Astrocyte (in vitro differentiated cells and primary cell): ENCODE measurements around the gene NYNRIN. TPM values are rescaled to one million over a fixed set of nuclear protein-coding genes. Genes with fewer than 3 reads are reported as not detected.

Source experiments
- DNase-seq: peaks from one replicate; pipeline ENCODE4 v3.0.0-alpha.2; 2010; ENCODE audit warnings: low read depth
- FAIRE-seq: peaks from 2 replicates; lab custom pipeline; 2011; peaks lifted over from hg19 to GRCh38; lab: Jason Lieb, UNC
- H2AFZ ChIP-seq: 2 replicates; pipeline ENCODE4 v1.6.0; 2012; ENCODE audit warnings: low read depth, low read length, inconsistent platforms
- H3K27ac ChIP-seq: 2 replicates; pipeline ENCODE4 v1.5.1; 2011; ENCODE audit warnings: low read depth, low read length, inconsistent platforms
- H3K27me3 ChIP-seq: 2 replicates; pipeline ENCODE4 v1.6.0; 2011; ENCODE audit warnings: low read length, inconsistent platforms; ENCODE audit not compliant: insufficient read depth
- H3K36me3 ChIP-seq: 2 replicates; pipeline ENCODE4 v1.5.1; 2011; ENCODE audit warnings: low read length, inconsistent platforms; ENCODE audit not compliant: insufficient read depth
- H3K4me1 ChIP-seq: 2 replicates; pipeline ENCODE4 v1.5.1; 2011; ENCODE audit warnings: low read length, inconsistent platforms; ENCODE audit not compliant: insufficient read depth
- H3K4me2 ChIP-seq: 2 replicates; pipeline ENCODE4 v1.6.0; 2012; ENCODE audit warnings: low read length, inconsistent platforms
- H3K4me3 ChIP-seq: 2 replicates; pipeline ENCODE4 v1.5.1; 2011; ENCODE audit warnings: low read depth, mild to moderate bottlenecking, low read length, inconsistent platforms; ENCODE audit not compliant: insufficient read depth
- H3K79me2 ChIP-seq: 2 replicates; pipeline ENCODE4 v1.6.0; 2012; ENCODE audit warnings: mild to moderate bottlenecking, low read length, inconsistent platforms; ENCODE audit not compliant: insufficient read depth
- H3K9ac ChIP-seq: 2 replicates; pipeline ENCODE4 v1.6.0; 2012; ENCODE audit warnings: mild to moderate bottlenecking, low read length, inconsistent platforms
- H3K9me3 ChIP-seq: 2 replicates; pipeline ENCODE4 v1.5.1; 2012; ENCODE audit warnings: low read depth, mild to moderate bottlenecking, low read length, inconsistent platforms; ENCODE audit not compliant: insufficient read depth
- H4K20me1 ChIP-seq: 2 replicates; pipeline ENCODE4 v1.6.0; 2012; ENCODE audit warnings: low read length, inconsistent platforms; ENCODE audit not compliant: insufficient read depth
- H3K27ac Mint-ChIP-seq: one replicate; pipeline ENCODE4 v1.8.0; 2021; ENCODE audit warnings: mild to moderate bottlenecking, mixed read lengths; ENCODE audit not compliant: unreplicated experiment
- H3K27me3 Mint-ChIP-seq: one replicate; pipeline ENCODE4 v1.8.0; 2021; ENCODE audit warnings: low read depth, mixed read lengths; ENCODE audit not compliant: unreplicated experiment
- H3K36me3 Mint-ChIP-seq: one replicate; pipeline ENCODE4 v1.8.0; 2021; ENCODE audit warnings: low read depth, mixed read lengths; ENCODE audit not compliant: unreplicated experiment
- H3K4me1 Mint-ChIP-seq: one replicate; pipeline ENCODE4 v1.8.0; 2021; ENCODE audit warnings: low read depth, mixed read lengths; ENCODE audit not compliant: unreplicated experiment
- H3K4me3 Mint-ChIP-seq: one replicate; pipeline ENCODE4 v1.8.0; 2021; ENCODE audit warnings: mild to moderate bottlenecking, moderate library complexity, mixed read lengths; ENCODE audit not compliant: unreplicated experiment
- H3K9me3 Mint-ChIP-seq: one replicate; pipeline ENCODE4 v1.8.0; 2021; ENCODE audit warnings: mild to moderate bottlenecking, mixed read lengths; ENCODE audit not compliant: unreplicated experiment
- EZH2 ChIP-seq: IDR thresholded peaks from 2 replicates; pipeline ENCODE4 v1.6.1; 2012; ENCODE audit warnings: mild to moderate bottlenecking, low read length, inconsistent platforms; ENCODE audit not compliant: insufficient read depth
- total RNA-seq: library from RNA; stranded (reverse); gene quantifications from 2 replicates; pipeline ENCODE4 v1.2.1, GENCODE V29; 2021
- TF ChIP-seq, protein P1 (sequence below): IDR thresholded peaks from 2 replicates; pipeline ENCODE4 v1.5.1; 2011; ENCODE audit warnings: low read depth, mild to moderate bottlenecking, inconsistent platforms, low read length, moderate library complexity; ENCODE audit not compliant: insufficient read depth

Gene NYNRIN
- total RNA-seq, 1 donor from 2014 or later: 25.4 TPM

DNA sequence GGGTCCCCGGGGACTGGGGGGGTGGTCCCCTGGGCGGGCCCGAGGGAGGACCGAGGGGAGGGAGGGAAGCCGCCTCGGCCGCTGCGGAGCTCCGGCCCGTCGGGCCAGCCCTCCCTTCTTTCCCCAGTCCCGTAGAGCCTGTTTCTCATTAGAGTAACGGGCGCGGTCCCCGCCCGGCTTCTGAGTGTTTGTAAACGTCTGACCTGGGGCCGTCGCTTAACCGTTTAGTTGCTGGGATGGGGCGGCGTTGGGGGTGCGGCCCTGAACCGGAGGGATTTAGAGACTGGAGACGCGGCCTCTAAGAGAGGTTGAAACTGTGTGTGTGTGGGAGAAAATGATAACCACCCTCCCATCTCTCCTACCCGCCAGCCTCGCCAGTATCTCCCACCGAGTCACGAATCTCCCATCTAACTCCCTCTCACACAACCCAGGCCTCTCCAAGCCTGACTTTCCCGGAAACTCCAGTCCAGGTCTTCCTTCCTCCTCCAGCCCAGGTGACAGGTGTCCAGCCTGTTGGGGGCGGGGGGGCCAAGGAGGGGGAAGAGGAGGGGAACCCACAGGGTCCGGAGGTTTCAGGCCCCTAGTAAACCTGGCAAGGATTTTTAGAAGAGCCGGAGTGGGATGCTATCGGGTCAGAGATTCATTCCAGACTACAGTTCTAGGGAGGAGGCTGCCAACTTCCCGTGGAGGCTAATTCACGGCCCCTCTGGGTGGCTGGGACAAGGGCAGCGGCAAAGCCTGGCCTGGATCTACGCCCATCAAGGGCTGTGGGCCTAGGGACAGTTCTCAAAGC is 31.9 kb upstream of the NYNRIN start:
- Mint-ChIP-seq H3K36me3 (peaks cover 3% of the 10 kb centered on the region), H3K9me3 (no peaks in the 10 kb centered on the region), H3K4me1 (peaks cover 21% of the 10 kb centered on the region), H3K27me3 (peaks cover 3% of the 10 kb centered on the region), H3K27ac (peak overlapping the region; percentile 97), H3K4me3 (peak overlapping the region; percentile 87)
- Histone ChIP-seq H3K36me3 (no peaks in the 10 kb centered on the region), H3K27me3 (no peaks in the 10 kb centered on the region), H3K4me2 (peak overlapping the region; percentile 100), H3K27ac (peak overlapping the region; percentile 90), H2AFZ (peak overlapping the region; percentile 53), H4K20me1 (peaks cover 7% of the 10 kb centered on the region), H3K9ac (peak overlapping the region; percentile 80), H3K79me2 (no peaks in the 10 kb centered on the region), H3K4me3 (peak overlapping the region; percentile 41), H3K4me1 (peaks cover 21% of the 10 kb centered on the region), H3K9me3 (no peaks in the 10 kb centered on the region)
- TF ChIP-seq, protein P1, sequence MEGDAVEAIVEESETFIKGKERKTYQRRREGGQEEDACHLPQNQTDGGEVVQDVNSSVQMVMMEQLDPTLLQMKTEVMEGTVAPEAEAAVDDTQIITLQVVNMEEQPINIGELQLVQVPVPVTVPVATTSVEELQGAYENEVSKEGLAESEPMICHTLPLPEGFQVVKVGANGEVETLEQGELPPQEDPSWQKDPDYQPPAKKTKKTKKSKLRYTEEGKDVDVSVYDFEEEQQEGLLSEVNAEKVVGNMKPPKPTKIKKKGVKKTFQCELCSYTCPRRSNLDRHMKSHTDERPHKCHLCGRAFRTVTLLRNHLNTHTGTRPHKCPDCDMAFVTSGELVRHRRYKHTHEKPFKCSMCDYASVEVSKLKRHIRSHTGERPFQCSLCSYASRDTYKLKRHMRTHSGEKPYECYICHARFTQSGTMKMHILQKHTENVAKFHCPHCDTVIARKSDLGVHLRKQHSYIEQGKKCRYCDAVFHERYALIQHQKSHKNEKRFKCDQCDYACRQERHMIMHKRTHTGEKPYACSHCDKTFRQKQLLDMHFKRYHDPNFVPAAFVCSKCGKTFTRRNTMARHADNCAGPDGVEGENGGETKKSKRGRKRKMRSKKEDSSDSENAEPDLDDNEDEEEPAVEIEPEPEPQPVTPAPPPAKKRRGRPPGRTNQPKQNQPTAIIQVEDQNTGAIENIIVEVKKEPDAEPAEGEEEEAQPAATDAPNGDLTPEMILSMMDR: no peak
- TF ChIP-seq EZH2: no peak
- DNase-seq: peak; percentile 86
- no peak for FAIRE-seq

DNA sequence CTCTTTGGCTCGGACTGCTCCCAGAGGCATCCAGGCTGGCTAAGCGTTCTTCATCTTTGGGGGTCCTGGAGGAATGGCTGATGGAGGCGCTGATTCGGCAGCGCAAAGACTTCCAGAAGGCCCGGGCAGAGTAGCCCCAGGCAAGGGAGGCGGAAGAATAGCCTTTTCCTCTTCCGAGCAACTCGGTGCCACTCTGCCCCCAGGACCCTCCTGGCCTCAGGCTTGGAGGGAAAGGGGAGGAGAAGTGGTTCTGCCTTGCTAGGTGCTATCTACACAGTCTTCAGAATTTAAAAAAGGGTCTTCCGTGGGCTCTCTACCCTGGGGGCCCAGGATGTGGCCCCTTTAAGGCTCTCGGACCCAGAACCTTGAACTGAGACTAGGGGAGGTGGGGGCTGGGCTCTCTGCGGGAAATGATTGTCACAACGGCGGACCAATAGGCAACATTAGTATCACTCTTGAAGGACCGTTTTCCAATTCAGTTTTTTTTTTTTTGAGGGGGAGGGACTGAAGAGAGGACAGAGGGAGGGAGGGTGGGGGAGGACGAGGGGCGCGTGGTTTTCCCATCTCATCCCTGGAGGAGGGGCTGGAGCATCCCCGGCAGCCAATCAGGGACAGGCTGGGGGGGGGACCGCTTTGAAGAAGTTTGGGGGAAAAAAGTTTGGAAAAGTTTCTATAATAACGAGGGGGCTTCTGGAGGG is 31.1 kb upstream of the NYNRIN start, which contains the start of gene NFATC4:
Gene NFATC4 (plus strand): TSS at position 671 of the 698 bp plus-strand sequence. CDS start 157 bp downstream, outside the sequence.
- H3K4me3 Mint-ChIP-seq: peak within 1 kb of the TSS; percentile 87
- H3K27me3 Mint-ChIP-seq: no peaks in the 10 kb centered on the region
- peaks cover 6% of the 10 kb centered on the region for H3K36me3 Mint-ChIP-seq
- H3K27ac Mint-ChIP-seq: peak within 1 kb of the TSS; percentile 97
- Histone ChIP-seq H3K4me1 (peaks cover 21% of the 10 kb centered on the region), H3K27me3 (no peaks in the 10 kb centered on the region), H2AFZ (peak within 1 kb of the TSS; percentile 65), H3K79me2 (no peaks in the 10 kb centered on the region), H3K4me2 (peak within 1 kb of the TSS; percentile 100), H3K27ac (peak within 1 kb of the TSS; percentile 90), H3K9ac (peak within 1 kb of the TSS; percentile 97), H3K9me3 (no peaks in the 10 kb centered on the region), H3K4me3 (peak within 1 kb of the TSS; percentile 84), H4K20me1 (peaks cover 7% of the 10 kb centered on the region), H3K36me3 (no peaks in the 10 kb centered on the region)
- H3K9me3 Mint-ChIP-seq: no peaks in the 10 kb centered on the region
- peaks cover 21% of the 10 kb centered on the region for H3K4me1 Mint-ChIP-seq
- DNase-seq (peak; percentile 88), FAIRE-seq (no peak)
- TF ChIP-seq, protein P1: no peak
- no peak for TF ChIP-seq EZH2
